CD14-positive monocyte (primary cell): Measurements from ENCODE around the gene ALG6. TPM values are rescaled to one million over a fixed set of nuclear protein-coding genes. Genes with fewer than 3 reads are reported as not detected.

Experiments used
- DNase-seq, 3 donors: peaks; one replicate each; pipeline ENCODE4 v3.0.0-alpha.2; 2011 to 2022
- H2AFZ ChIP-seq: 2 replicates; pipeline ENCODE4 v1.6.0; 2012; ENCODE audit warnings: mild to moderate bottlenecking, low read depth, low read length, inconsistent platforms; ENCODE audit not compliant: insufficient read depth, poor library complexity, severe bottlenecking
- H3K27ac ChIP-seq, 2 donors: 1 replicate in 1 of 2; 2 replicates in 1 of 2; pipeline ENCODE4 v1.5.1; 2012 to 2013; ENCODE audit warnings: low read length in 2 of 2, control low read depth in 1 of 2, inconsistent platforms in 1 of 2, low read depth in 1 of 2, mild to moderate bottlenecking in 1 of 2
- H3K27me3 ChIP-seq, 2 donors: one replicate each; pipeline versions ENCODE4 v1.6.0 to v1.6.1; 2011 to 2013; ENCODE audit warnings: low read length in 2 of 2; ENCODE audit not compliant: control insufficient read depth in 2 of 2, insufficient read depth in 2 of 2
- H3K36me3 ChIP-seq, 2 donors: replicated peaks in 1 of 2; 1 replicate in 1 of 2; 2 replicates in 1 of 2; pipeline versions ENCODE4 v1.5.1 to v1.6.1; 2012 to 2013; ENCODE audit warnings: low read length in 2 of 2, control low read depth in 1 of 2, inconsistent platforms in 1 of 2, mild to moderate bottlenecking in 1 of 2; ENCODE audit not compliant: insufficient read depth in 2 of 2, control insufficient read depth in 1 of 2
- H3K4me1 ChIP-seq, 2 donors: 1 replicate in 1 of 2; 2 replicates in 1 of 2; pipeline versions ENCODE4 v1.5.1 to v1.6.1; 2012 to 2013; ENCODE audit warnings: low read length in 2 of 2, control low read depth in 1 of 2, inconsistent platforms in 1 of 2, mild to moderate bottlenecking in 1 of 2, moderate library complexity in 1 of 2; ENCODE audit not compliant: insufficient read depth in 2 of 2, control insufficient read depth in 1 of 2
- H3K4me2 ChIP-seq: replicated peaks from 2 replicates; pipeline ENCODE3; 2012; ENCODE audit warnings: low read length, moderate library complexity, mild to moderate bottlenecking; ENCODE audit not compliant: poor library complexity, severe bottlenecking; ENCODE audit errors: extremely low read depth
- H3K4me3 ChIP-seq, 3 experiments: fragments of 200-600 bp in 1 of 3; sonication (generic) in 1 of 3; replicated peaks in 1 of 3; 1 replicate in 2 of 3; 2 replicates in 1 of 3; pipeline ENCODE4 v1.5.1; 2011 to 2013; ENCODE audit warnings: low read length in 3 of 3, mild to moderate bottlenecking in 3 of 3, control low read depth in 2 of 3, low read depth in 2 of 3, inconsistent platforms in 1 of 3, moderate library complexity in 1 of 3
- H3K79me2 ChIP-seq: 2 replicates; pipeline ENCODE4 v1.6.0; 2012; ENCODE audit warnings: mild to moderate bottlenecking, control low read depth, inconsistent platforms, low read length, moderate library complexity; ENCODE audit not compliant: insufficient read depth
- H3K9ac ChIP-seq: 2 replicates; pipeline ENCODE4 v1.6.0; 2017; ENCODE audit warnings: low read length, mild to moderate bottlenecking; ENCODE audit not compliant: insufficient read depth, poor library complexity, severe bottlenecking
- H3K9me3 ChIP-seq, 2 donors: replicated peaks in 1 of 2; 1 replicate in 1 of 2; 2 replicates in 1 of 2; pipeline versions ENCODE4 v1.5.1 to v1.6.1; 2012 to 2013; ENCODE audit warnings: low read length in 2 of 2, control low read depth in 1 of 2; ENCODE audit not compliant: control insufficient read depth in 1 of 2, insufficient read depth in 1 of 2
- H4K20me1 ChIP-seq: 2 replicates; pipeline ENCODE4 v1.6.0; 2012; ENCODE audit warnings: mild to moderate bottlenecking, low read length, control low read depth, moderate library complexity; ENCODE audit not compliant: insufficient read depth
- H3K27ac Mint-ChIP-seq, 7 donors: one replicate each; pipeline ENCODE4 v1.8.0; 2020; ENCODE audit warnings: mild to moderate bottlenecking in 7 of 7, mixed read lengths in 7 of 7, moderate library complexity in 6 of 7, inconsistent platforms in 2 of 7
- H3K27me3 Mint-ChIP-seq, 3 donors: one replicate each; pipeline ENCODE4 v1.8.0; 2021 to 2022; ENCODE audit warnings: low read depth in 3 of 3, mild to moderate bottlenecking in 3 of 3, mixed read lengths in 3 of 3, moderate library complexity in 3 of 3, inconsistent platforms in 1 of 3
- H3K36me3 Mint-ChIP-seq, 2 donors: one replicate each; pipeline ENCODE4 v1.8.0; 2020; ENCODE audit warnings: mixed read lengths in 2 of 2, inconsistent platforms in 1 of 2, mild to moderate bottlenecking in 1 of 2
- H3K4me1 Mint-ChIP-seq: one replicate; pipeline ENCODE4 v1.8.0; 2020; ENCODE audit warnings: mild to moderate bottlenecking, mixed read lengths
- H3K4me3 Mint-ChIP-seq, 2 donors: one replicate each; pipeline ENCODE4 v1.8.0; 2020; ENCODE audit warnings: mild to moderate bottlenecking in 2 of 2, mixed read lengths in 2 of 2, moderate library complexity in 1 of 2
- H3K9me3 Mint-ChIP-seq, 7 donors: one replicate each; pipeline ENCODE4 v1.8.0; 2020 to 2022; ENCODE audit warnings: mixed read lengths in 7 of 7, mild to moderate bottlenecking in 6 of 7, moderate library complexity in 6 of 7, inconsistent platforms in 2 of 7
- WGBS: methylation state at CpG from one replicate; pipeline ENCODE4 v1.1.5; 2013; ENCODE audit warnings: missing lambda C conversion rate; ENCODE audit not compliant: insufficient coverage; 5-methylcytosine and 5-hydroxymethylcytosine counted together
- intact Hi-C, 2 donors: fragments of 100-400 bp; cut with micrococcal nuclease; formaldehyde crosslinking; loops; one replicate each; pipeline versions ENCODE4 v1.15.0 to v1.15.1; 2023
- polyA plus RNA-seq, 3 donors: library from polyadenylated mRNA; depleted of rRNA in 1 of 3; unstranded in 2 of 3; stranded (reverse) in 1 of 3; fragments of 300-500 nt in 2 of 3; fragments of >200 nt in 1 of 3; fragmentation: Illumina TruSeq in 2 of 3; gene quantifications; 1 replicate in 2 of 3; 2 replicates in 1 of 3; pipeline ENCODE4 v1.2.3, GENCODE V29; 2012 to 2021
- TF ChIP-seq, protein P1 (sequence below): fragments of 200-600 bp; IDR thresholded peaks from one replicate; pipeline ENCODE4 v1.8.0; 2022; ENCODE audit warnings: antibody characterized with exemption, mild to moderate bottlenecking

The ALG6 gene
- polyA plus RNA-seq, 3 donors: 9.3 to 24.7 (median 20.2) TPM

DNA sequence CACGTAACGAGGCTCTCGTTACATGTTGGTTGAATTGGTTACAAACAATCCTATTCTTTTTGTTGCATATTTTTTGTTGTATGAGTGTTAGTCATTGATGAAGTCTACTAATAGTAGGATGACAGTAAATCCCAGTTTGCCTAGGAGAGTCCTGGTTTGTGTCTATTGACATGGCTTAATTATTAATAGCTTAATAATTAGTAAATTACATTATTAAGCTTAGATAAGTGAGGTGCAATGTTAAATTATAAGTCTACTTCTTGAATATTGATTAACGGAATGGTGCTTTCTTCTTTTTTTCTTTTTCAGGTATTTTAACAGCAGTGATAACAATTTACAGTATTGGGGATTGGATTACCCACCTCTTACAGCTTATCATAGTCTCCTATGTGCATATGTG is 34.5 kb downstream of the ALG6 start:
- H3K27me3 Mint-ChIP-seq: no peaks in the 10 kb centered on the region
- H3K9ac ChIP-seq: no peak overlapping the region
- H3K9me3 ChIP-seq: no peaks in the 10 kb centered on the region
- H3K4me1 Mint-ChIP-seq: peaks cover 2% of the 10 kb centered on the region
- no peak overlapping the region for H3K4me3 ChIP-seq
- H3K36me3 ChIP-seq: peaks cover 21 to 74% of the 10 kb centered on the region in 2 donors
- no peak overlapping the region for H3K4me2 ChIP-seq
- TF ChIP-seq, protein P1, sequence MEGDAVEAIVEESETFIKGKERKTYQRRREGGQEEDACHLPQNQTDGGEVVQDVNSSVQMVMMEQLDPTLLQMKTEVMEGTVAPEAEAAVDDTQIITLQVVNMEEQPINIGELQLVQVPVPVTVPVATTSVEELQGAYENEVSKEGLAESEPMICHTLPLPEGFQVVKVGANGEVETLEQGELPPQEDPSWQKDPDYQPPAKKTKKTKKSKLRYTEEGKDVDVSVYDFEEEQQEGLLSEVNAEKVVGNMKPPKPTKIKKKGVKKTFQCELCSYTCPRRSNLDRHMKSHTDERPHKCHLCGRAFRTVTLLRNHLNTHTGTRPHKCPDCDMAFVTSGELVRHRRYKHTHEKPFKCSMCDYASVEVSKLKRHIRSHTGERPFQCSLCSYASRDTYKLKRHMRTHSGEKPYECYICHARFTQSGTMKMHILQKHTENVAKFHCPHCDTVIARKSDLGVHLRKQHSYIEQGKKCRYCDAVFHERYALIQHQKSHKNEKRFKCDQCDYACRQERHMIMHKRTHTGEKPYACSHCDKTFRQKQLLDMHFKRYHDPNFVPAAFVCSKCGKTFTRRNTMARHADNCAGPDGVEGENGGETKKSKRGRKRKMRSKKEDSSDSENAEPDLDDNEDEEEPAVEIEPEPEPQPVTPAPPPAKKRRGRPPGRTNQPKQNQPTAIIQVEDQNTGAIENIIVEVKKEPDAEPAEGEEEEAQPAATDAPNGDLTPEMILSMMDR: no peak
- no CpG with 5 or more reads among the region's 4 CpGs for WGBS
- no peak for DNase-seq
- intact Hi-C loops: no loop called here
- H3K27me3 ChIP-seq: no peaks in the 10 kb centered on the region
- H3K27ac ChIP-seq: no peak overlapping the region
- H3K36me3 Mint-ChIP-seq: peaks cover 54 to 56% of the 10 kb centered on the region in 2 donors
- H3K79me2 ChIP-seq: no peaks in the 10 kb centered on the region
- H4K20me1 ChIP-seq: no peaks in the 10 kb centered on the region
- H3K9me3 Mint-ChIP-seq: peaks cover 0 to 5% (median 0%) of the 10 kb centered on the region in 7 donors
- no peak overlapping the region for H3K4me3 Mint-ChIP-seq
- H2AFZ ChIP-seq: no peak overlapping the region
- H3K27ac Mint-ChIP-seq: no peak overlapping the region
- H3K4me1 ChIP-seq: no peaks in the 10 kb centered on the region

DNA sequence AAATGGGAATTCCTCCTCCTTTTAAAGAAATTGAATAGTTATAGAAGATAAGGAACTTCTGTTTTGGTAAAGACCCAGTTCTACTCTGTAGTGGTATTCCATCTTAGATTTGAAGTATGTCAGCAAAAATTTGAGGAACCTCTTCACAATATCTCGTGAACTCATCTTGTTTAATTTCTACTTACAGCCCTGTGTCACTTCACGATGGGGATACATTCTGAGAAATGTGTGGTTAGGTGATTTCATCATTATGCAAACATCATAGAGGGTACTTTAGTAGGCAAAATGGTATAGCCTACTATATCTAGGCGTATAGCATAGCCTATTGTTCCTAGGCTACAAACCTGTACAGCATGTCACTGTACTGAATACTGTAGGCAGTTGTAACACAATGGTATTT is 36.0 kb downstream of the ALG6 start:
- TF ChIP-seq, protein P1: no peak
- peak in 2 of 3 donors; percentile 2 to 7 for DNase-seq
- peak overlapping the region in 1 of 7 donors; percentile 32 for H3K27ac Mint-ChIP-seq
- H3K27ac ChIP-seq: no peak overlapping the region
- peaks cover 2% of the 10 kb centered on the region for H3K4me1 Mint-ChIP-seq
- no peaks in the 10 kb centered on the region for H3K79me2 ChIP-seq
- H3K36me3 ChIP-seq: peaks cover 26 to 69% of the 10 kb centered on the region in 2 donors
- H3K9me3 ChIP-seq: no peaks in the 10 kb centered on the region
- no CpG with 5 or more reads among the region's 3 CpGs for WGBS
- H3K9ac ChIP-seq: no peak overlapping the region
- H3K27me3 Mint-ChIP-seq: no peaks in the 10 kb centered on the region
- no peak overlapping the region for H2AFZ ChIP-seq
- intact Hi-C loops: no loop called here
- H3K36me3 Mint-ChIP-seq: peaks cover 49 to 50% of the 10 kb centered on the region in 2 donors
- H4K20me1 ChIP-seq: no peaks in the 10 kb centered on the region
- no peak overlapping the region for H3K4me2 ChIP-seq
- peaks cover 0 to 5% (median 0%) of the 10 kb centered on the region in 7 donors for H3K9me3 Mint-ChIP-seq
- no peaks in the 10 kb centered on the region for H3K4me1 ChIP-seq
- no peak overlapping the region for H3K4me3 Mint-ChIP-seq
- H3K27me3 ChIP-seq: no peaks in the 10 kb centered on the region
- no peak overlapping the region for H3K4me3 ChIP-seq
